Right lobe of liver (tissue), 4 donors: Measurements from ENCODE around the gene CDT1.

ENCODE experiments used
- CTCF ChIP-seq, 4 donors: fragments of 200-600 bp in 3 of 4; fragments of 450-650 bp in 1 of 4; IDR thresholded peaks; one replicate each; pipeline versions ENCODE4 v1.5.1 to v1.8.0; 2016 to 2022; ENCODE audit warnings: antibody characterized with exemption in 4 of 4, mild to moderate bottlenecking in 2 of 4
- POLR2A ChIP-seq: fragments of 450-650 bp; IDR thresholded peaks from one replicate; pipeline ENCODE4 v1.6.1; 2017; ENCODE audit warnings: antibody characterized with exemption, mild to moderate bottlenecking
- donor health status: DM: no; HTN: no; CAD: no.
- donor health status: DM: no; HTN: no; CAD: no.
- donor health status: DM: no; HTN: yes; CAD: no.

DNA sequence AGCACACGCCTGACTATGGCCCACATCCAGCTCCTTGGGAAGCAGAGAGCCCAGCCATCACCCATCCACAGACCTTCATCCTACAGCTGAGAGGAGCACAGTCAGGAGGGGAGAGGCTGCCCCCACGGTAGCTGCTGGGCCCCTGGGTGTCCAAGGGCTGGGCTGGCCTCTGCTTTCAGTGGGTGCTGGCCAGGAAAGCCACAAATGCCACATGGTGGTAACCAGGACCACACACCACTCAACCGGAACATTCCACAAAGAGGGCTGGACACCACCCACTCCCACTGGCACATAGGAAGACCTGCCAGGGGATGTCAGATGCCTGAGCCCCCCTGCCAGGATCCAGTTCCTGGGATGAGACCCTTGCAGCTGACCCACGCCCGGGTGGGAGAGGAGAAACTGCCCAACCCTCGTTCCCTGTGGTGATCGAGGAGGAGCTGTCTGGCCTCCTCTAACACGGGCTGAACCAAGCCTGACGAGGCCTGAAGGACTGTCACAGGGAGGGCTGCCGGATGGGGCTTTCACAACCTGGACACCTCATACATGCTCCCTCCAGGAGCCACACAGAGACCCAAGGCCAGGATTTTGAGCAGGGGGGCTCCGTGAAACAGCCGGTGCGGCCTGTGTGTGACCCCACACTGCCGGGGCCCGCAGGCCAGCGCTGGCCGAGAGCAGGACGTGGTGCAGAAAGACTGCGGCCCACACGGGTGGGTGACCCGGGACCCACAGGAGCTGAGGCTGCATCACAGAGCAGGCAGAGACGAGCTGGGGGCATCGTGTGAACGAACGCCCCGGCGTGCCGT lies 49.3 kb upstream of the CDT1 start:
- TF ChIP-seq CTCF (IDR thresholded peaks at IDR 0.05) (no peak), POLR2A (no peak)
